Pons (tissue), 1 donor: Measurements from ENCODE around the gene HIPK2.

Source experiments
- DNase-seq: peaks from one replicate; pipeline ENCODE4 v3.0.0-alpha.2; 2016; ENCODE audit warnings: low spot score

HIPK2 gene

DNA sequence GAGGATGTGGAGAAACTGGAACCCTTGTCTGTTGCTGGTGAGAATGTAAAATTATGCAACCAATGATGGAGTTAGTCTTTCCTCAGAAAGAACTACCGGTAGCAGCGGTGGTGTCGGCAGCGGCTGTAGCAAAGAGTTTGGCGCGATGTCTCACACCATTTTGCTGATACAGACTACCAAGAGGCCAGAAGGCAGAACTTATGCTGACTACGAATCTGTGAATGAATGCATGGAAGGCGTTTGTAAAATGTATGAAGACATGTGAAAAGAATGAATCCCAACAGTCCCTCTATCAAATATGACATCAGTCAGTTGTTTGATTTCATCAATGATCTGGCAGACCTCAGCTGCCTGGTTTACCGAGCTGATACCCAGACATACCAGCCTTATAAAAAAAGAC, 243.7 kb downstream of the HIPK2 start:
- DNase-seq = no peak

DNA sequence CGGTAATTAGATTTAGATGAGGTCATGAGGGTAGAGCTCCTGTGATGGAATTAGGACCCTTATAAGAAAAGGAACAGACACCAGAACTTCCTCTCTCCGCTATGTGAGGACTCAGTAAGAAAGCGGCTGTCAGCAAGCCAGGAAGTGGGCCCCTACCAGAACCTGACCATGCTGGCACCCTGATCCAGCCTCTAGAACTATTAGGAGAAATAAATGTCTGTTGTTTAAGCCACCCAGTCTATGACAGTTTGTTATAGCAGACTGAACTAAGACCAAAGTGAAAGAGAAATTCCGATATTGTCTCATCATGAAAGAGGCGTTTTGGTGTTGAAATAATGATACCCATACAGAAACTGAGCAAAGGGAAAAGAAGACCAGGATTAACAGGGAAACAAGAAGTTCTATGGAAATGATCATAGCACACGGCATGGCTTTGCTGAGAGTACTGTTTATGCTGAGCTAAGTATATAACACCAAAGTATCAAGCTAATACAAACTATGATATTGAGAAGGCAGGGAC, 245.1 kb downstream of the HIPK2 start:
- no peak for DNase-seq

- no peak for DNase-seq
Measured at GRCh38 chr7:139531094-139531493, 246.7 kb downstream of the HIPK2 start.

GRCh38 chr7:139526578-139527544, 250.9 kb downstream of the HIPK2 start:
- DNase-seq = no peak

- no peak for DNase-seq
Measured at GRCh38 chr7:139525750-139526149, 252.0 kb downstream of the HIPK2 start.

DNA sequence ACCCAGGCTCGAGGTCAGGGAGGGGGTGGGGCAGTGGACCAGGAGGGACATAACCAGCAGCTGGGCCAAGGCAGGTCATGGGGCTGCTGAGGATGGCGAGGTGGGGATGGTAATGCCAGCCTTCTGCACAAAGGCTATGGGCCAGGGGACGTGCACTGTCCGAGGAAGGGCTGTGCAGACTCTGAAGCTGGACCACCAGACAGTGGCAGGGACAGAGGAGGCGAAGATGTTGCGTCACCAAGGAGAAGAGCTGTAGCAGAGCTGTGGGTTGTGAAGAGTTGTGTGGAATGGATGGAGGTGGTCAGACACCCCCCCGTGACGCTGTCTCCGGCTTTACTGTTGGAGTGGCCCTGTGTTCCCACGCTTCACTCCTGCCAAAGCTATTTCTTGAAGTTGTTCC, 252.6 kb downstream of the HIPK2 start:
- no peak for DNase-seq

GRCh38 chr7:139523968-139524815, 253.6 kb downstream of the HIPK2 start:
- DNase-seq = no peak

DNA sequence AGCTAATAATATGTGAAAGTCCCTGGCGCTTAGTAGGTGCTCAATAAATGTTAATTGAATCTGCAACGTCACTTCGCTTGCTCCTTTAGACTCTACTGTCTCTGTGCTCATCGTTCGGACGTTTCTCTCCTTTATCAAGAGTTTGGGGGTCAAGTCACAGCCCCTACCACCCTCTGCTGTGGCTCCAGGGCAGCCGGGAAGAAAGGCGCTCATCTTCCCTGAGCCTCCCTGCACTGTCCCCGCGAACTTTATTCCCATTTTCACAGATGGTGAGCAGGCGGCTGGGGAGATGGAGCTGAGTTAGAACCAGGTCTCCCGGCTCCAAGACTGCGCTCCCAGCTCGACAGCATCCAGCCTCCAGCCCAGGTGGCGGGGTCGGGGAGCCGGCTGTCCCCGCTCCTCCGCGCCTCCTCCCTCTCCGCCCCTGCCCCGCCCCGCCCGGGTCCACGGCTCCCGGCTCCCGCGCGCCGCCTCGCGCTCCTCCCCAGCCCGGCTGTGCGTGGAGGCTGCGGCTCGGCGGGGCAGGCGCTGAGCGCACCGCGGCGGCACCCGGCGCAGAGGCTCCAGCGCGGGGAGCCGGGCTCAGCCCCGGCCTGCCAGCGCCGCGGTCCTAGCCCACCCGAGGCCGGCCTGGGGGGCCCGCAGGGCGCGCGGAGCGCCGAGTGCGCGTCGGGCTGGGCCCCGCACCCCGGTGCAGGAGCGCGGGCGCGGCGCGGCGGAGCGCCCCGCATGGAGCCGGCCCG, 254.4 kb downstream of the HIPK2 start, which contains the start of gene CLEC2L:
CLEC2L (plus strand) TSS at position 487 of the 743 bp plus-strand sequence; CDS start at position 730, 243 bp downstream.
- no peak for DNase-seq

- DNase-seq = no peak
Measured at GRCh38 chr7:139522830-139523198, 255.0 kb downstream of the HIPK2 start.

DNA sequence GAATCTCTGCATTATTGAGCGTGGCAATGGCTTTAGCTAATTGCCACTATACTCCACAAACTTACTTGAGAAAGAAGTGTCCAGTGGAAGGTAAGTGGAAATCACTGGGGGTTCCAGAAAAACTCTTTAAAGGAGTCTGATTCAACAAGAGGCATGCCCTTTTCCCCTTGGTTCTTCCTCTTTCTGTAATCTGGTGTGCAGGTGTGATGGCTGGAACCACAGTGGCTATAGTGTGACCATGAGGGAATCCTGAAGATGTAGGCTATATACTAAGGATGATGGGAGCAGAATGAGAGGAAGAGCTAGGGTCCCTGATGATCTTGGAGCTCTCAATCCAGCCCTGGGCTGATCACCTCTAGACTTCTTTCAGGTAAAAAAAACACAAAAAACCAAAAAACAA, 256.4 kb downstream of the HIPK2 start:
- DNase-seq = no peak

- DNase-seq = no peak
Measured at GRCh38 chr7:139515266-139515665, 262.5 kb downstream of the HIPK2 start.
